GM18505 (cell line): ENCODE results near the gene KCNQ1.

Source experiments
- ATAC-seq: cut with Tn5 transposase; IDR thresholded peaks from one replicate; pipeline ENCODE4 v1.9.1; 2021; ENCODE audit not compliant: unreplicated experiment
- POLR2A ChIP-seq: IDR thresholded peaks from 4 replicates; pipeline ENCODE4 v1.6.1; 2011; ENCODE audit warnings: borderline replicate concordance; ENCODE audit not compliant: insufficient read depth, insufficient read length; ENCODE audit errors: extremely low read depth

The KCNQ1 gene

GRCh38 chr11:2807801-2808241, 363.0 kb downstream of the KCNQ1 start:
- no peak for TF ChIP-seq POLR2A
- no peak for ATAC-seq

GRCh38 chr11:2808850-2809846, 364.3 kb downstream of the KCNQ1 start:
- ATAC-seq: no peak
- TF ChIP-seq POLR2A: no peak

GRCh38 chr11:2809854-2810253, 365.0 kb downstream of the KCNQ1 start:
- TF ChIP-seq POLR2A: no peak
- ATAC-seq: no peak

GRCh38 chr11:2810411-2811205, 365.8 kb downstream of the KCNQ1 start:
- no peak for ATAC-seq
- TF ChIP-seq POLR2A: no peak

- no peak for TF ChIP-seq POLR2A
- ATAC-seq: no peak
Observed at GRCh38 chr11:2811206-2812091, 366.6 kb downstream of the KCNQ1 start.

GRCh38 chr11:2812371-2812991, 367.7 kb downstream of the KCNQ1 start:
- no peak for ATAC-seq
- no peak for TF ChIP-seq POLR2A

GRCh38 chr11:2813141-2813908, 368.5 kb downstream of the KCNQ1 start:
- no peak for ATAC-seq
- TF ChIP-seq POLR2A: no peak

GRCh38 chr11:2813968-2814367, 369.2 kb downstream of the KCNQ1 start:
- no peak for TF ChIP-seq POLR2A
- no peak for ATAC-seq

GRCh38 chr11:2814751-2815150, 369.9 kb downstream of the KCNQ1 start:
- no peak for TF ChIP-seq POLR2A
- no peak for ATAC-seq

- ATAC-seq: no peak
- no peak for TF ChIP-seq POLR2A
Observed at GRCh38 chr11:2815762-2816496, 371.1 kb downstream of the KCNQ1 start.

- no peak for ATAC-seq
- TF ChIP-seq POLR2A: no peak
Observed at GRCh38 chr11:2816523-2816922, 371.7 kb downstream of the KCNQ1 start.
